Measurements from ENCODE around the gene MLEC.

The MLEC gene

GRCh38 chr12:120686690-120687577 is at the start of gene MLEC:
Gene MLEC, plus strand, starts transcription at chr12:120687149. Its CDS starts 148 bp downstream, at chr12:120687297.
- DNase-seq = peak; percentile 95

- DNase-seq = no peak
These were observed 46.9 kb upstream of the MLEC start, which contains the start of gene CABP1 for GRCh38 chr12:120639771-120640721. Gene CABP1, plus strand, starts transcription at chr12:120640626. Its CDS starts 60 bp downstream, at chr12:120640686.

GRCh38 chr12:120640861-120641833 is 45.8 kb upstream of the MLEC start:
- DNase-seq = no peak

GRCh38 chr12:120642121-120642520 is 44.8 kb upstream of the MLEC start:
- no peak for DNase-seq

GRCh38 chr12:120642826-120643225 is 44.1 kb upstream of the MLEC start:
- no peak for DNase-seq

DNA sequence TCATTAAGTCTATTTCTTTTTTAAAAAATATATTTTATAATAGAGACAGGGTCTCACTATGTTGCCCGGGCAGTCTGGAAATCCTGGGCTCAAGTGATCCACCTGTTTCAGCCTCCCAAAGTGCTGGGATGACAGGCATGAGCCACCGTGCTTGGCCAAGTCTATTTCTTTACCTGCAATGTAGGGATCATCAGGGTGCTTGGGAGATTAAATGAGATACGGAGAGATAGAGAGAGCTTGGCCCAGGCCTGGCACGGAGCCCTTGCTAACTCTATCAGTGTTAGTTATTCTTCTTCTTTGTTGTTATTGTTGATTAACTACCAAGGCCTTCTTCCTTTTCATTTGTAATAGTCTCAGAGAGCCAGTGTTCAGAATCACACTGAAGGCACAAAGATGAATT is 43.4 kb upstream of the MLEC start:
- DNase-seq = no peak

- DNase-seq = no peak
These were observed 40.9 kb upstream of the MLEC start for GRCh38 chr12:120646044-120646443.

- no peak for DNase-seq
These were observed 39.6 kb upstream of the MLEC start for GRCh38 chr12:120647375-120647755.

DNA sequence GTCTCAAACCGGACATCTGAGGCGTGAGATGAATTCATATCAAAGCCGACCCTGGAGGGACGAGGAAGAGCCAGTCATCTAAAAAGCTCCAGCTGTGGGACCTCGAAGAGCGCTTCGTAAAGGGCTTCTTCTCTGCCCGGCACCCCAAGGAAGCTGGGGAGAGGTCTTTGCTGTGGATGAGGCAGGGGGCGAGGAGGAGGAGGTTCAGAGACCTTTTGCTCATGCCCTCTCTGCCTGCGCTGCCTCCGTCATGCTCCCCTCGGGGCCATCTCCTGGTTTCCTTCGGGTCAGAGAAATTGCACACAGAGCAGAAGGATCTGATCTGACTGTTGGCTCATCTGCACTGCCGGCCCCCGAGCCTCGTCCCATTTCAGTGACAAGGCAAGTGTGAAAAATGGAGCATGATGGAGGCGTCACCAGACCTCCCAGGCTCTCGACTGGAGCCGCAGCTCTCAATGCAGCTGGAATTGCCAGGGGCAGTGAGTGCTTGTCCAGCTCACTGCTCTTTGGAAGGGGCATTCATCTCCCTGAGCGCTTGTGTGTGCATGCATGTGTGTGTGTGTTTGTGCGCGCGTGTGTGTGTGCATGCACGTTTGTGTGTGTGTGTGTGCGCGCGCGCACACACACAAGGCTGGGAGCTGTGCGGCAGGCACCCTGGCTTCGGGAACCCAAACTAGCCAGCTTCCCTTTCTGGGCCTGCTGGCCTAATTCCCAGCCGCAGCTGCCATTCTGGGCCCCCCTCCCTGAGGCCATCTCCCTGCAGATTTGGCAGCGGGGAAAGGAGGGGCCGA is 37.3 kb upstream of the MLEC start:
- no peak for DNase-seq

DNA sequence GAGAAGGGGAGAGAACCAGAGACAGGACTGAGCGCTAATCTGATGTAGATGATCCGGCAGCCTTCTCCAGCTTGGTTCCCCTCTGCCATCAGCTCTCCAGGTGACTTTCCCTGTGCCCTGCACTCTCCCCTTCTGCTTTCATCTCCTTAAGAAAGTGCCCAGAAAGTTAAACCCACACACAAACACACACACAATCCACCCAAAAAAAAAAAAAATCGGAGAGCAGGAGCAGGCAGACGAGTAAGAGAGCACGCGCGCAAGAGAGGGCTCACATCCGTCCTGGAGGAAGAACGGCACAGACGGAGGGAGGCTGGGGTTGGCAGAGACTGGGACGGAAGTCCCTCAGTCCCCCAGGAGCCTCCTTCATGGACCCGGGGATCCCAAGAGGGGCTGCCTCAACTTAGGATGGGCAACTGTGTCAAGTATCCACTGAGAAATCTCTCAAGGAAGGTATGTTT is 36.7 kb upstream of the MLEC start:
- no peak for DNase-seq

DNA sequence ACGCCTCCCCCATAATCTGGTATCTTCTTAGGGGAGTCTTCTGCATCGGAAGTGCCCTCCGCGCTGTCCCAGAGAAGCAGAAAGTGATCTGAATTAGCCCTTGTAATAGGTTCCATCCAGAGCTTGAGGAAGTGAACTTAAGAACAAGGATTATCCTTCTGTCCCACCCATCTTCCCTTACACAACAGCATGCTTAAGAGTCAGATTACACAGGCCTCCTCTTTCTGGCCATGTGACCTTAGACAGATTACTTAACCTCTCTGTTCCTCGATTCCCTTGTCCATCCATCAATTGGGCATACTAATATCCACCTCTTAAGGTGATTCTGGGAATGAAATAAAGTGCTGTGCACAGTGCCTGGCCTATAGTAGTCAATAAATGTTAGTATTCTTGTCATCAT is 35.1 kb upstream of the MLEC start:
- no peak for DNase-seq

DNA sequence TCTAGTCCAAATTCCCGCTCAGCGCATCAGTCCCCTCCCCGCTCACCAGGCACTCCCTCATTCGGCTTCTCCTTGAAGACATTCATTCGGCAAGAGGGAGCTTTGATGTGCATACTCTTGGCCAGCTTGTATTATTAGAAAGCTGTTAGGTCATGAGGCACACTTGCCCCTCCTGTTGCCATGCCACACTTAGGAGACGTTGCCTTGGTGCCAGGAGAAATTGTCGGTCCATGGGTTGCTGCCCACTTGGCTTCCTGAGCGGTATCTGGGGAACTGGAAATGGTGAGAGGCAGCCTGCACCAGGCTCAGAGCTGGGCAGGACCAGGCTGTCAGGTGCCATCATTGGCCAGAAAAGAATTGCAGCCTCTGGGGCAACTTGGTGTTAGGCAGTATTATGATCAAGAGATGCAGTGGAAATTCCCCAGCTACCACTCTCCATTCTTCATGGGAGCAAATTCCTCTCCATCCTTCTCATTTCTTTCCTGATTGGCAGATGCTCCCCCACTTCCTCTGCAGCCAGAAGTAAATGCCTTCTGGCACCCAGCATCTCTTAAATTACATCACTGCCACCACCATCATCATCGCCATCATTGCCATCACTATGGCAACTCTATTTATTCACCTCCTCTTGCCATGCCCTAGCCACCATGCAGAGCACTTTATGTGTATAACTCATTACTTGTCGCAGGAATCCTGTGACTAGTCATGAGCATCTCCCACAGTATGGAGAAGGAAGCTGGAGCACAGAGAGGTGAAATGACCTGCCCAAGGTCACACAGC is 34.1 kb upstream of the MLEC start:
- no peak for DNase-seq

GRCh38 chr12:120653611-120654010 is 33.3 kb upstream of the MLEC start:
- DNase-seq = no peak

GRCh38 chr12:120654656-120655055 is 32.3 kb upstream of the MLEC start:
- no peak for DNase-seq

- DNase-seq = no peak
These were observed 30.9 kb upstream of the MLEC start for GRCh38 chr12:120656008-120656407.

GRCh38 chr12:120658286-120659150 is 28.4 kb upstream of the MLEC start:
- no peak for DNase-seq

DNA sequence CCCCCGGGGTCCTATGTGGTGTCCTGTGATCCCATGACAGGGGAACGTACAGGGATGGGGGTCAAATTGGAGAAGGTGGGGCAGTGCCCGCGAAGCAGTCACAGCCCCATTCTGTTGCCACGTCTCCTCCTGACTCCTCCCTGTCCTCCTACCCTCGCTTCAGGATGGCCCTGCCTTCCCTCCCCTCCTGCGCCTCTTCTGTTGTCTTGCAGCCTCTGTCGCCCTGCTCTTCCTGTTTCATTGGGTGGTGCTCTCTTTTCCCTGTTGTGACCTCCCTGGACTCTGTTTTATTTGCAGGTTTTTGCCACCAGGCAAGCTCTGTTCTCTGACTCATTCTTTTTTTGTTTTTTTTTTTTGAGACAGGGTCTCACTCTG is 27.8 kb upstream of the MLEC start:
- no peak for DNase-seq

DNA sequence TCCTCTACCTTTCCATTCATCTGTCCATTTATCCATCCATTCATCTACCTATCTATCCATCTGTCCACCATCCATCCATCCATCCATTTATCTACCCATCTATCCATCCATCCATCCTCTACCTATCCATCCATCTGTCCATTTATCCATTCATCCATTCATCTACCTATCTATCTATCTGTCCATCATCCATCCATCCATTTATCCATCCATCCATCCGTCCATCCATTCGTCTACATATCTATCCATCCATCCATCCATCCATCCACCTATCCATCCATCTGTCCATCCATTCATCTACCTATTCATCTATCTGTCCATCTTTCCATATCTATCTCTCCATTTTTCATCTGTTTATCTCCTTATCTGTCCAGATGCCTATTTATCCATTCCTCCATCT is 25.5 kb upstream of the MLEC start:
- DNase-seq = no peak

DNA sequence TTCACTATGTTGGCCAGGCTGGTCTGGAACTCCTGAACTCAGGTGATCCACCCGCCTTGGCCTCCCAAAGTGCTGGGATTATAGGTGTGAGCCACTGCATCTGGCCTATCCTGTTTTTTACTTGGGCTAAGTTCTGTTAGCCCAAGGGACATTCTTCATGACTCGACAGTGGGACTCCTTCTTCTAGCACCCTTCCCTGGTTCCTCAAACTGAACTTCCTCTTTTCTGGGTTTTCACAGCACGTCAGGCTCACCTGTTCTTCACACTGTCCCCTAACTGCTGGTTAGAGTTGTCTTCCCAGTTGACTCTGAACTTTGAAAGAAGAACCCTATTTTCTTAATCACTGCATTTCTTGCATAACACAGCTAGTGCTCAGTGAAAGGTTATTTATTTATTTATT is 24.1 kb upstream of the MLEC start:
- no peak for DNase-seq

GRCh38 chr12:120663741-120664140 is 23.2 kb upstream of the MLEC start:
- DNase-seq = no peak
